Astrocyte (in vitro differentiated cells and primary cell): ENCODE data around the gene DUSP16. TPM values are rescaled to one million over a fixed set of nuclear protein-coding genes. Genes with fewer than 3 reads are reported as not detected.
"Not testable (repeated sequence)": the region's sequence is repeated elsewhere in the genome, so short reads cannot be mapped to it uniquely, and the experiment has no call there.

Experiments used
- DNase-seq: peaks from one replicate; pipeline ENCODE4 v3.0.0-alpha.2; 2010; ENCODE audit warnings: low read depth
- FAIRE-seq: peaks from 2 replicates; lab custom pipeline; 2011; peaks lifted over from hg19 to GRCh38; lab: Jason Lieb, UNC
- H2AFZ ChIP-seq: 2 replicates; pipeline ENCODE4 v1.6.0; 2012; ENCODE audit warnings: low read depth, low read length, inconsistent platforms
- H3K27ac ChIP-seq: 2 replicates; pipeline ENCODE4 v1.5.1; 2011; ENCODE audit warnings: low read depth, low read length, inconsistent platforms
- H3K27me3 ChIP-seq: 2 replicates; pipeline ENCODE4 v1.6.0; 2011; ENCODE audit warnings: low read length, inconsistent platforms; ENCODE audit not compliant: insufficient read depth
- H3K36me3 ChIP-seq: 2 replicates; pipeline ENCODE4 v1.5.1; 2011; ENCODE audit warnings: low read length, inconsistent platforms; ENCODE audit not compliant: insufficient read depth
- H3K4me1 ChIP-seq: 2 replicates; pipeline ENCODE4 v1.5.1; 2011; ENCODE audit warnings: low read length, inconsistent platforms; ENCODE audit not compliant: insufficient read depth
- H3K4me2 ChIP-seq: 2 replicates; pipeline ENCODE4 v1.6.0; 2012; ENCODE audit warnings: low read length, inconsistent platforms
- H3K4me3 ChIP-seq: 2 replicates; pipeline ENCODE4 v1.5.1; 2011; ENCODE audit warnings: low read depth, mild to moderate bottlenecking, low read length, inconsistent platforms; ENCODE audit not compliant: insufficient read depth
- H3K79me2 ChIP-seq: 2 replicates; pipeline ENCODE4 v1.6.0; 2012; ENCODE audit warnings: mild to moderate bottlenecking, low read length, inconsistent platforms; ENCODE audit not compliant: insufficient read depth
- H3K9ac ChIP-seq: 2 replicates; pipeline ENCODE4 v1.6.0; 2012; ENCODE audit warnings: mild to moderate bottlenecking, low read length, inconsistent platforms
- H3K9me3 ChIP-seq: 2 replicates; pipeline ENCODE4 v1.5.1; 2012; ENCODE audit warnings: low read depth, mild to moderate bottlenecking, low read length, inconsistent platforms; ENCODE audit not compliant: insufficient read depth
- H4K20me1 ChIP-seq: 2 replicates; pipeline ENCODE4 v1.6.0; 2012; ENCODE audit warnings: low read length, inconsistent platforms; ENCODE audit not compliant: insufficient read depth
- H3K27ac Mint-ChIP-seq: one replicate; pipeline ENCODE4 v1.8.0; 2021; ENCODE audit warnings: mild to moderate bottlenecking, mixed read lengths; ENCODE audit not compliant: unreplicated experiment
- H3K27me3 Mint-ChIP-seq: one replicate; pipeline ENCODE4 v1.8.0; 2021; ENCODE audit warnings: low read depth, mixed read lengths; ENCODE audit not compliant: unreplicated experiment
- H3K36me3 Mint-ChIP-seq: one replicate; pipeline ENCODE4 v1.8.0; 2021; ENCODE audit warnings: low read depth, mixed read lengths; ENCODE audit not compliant: unreplicated experiment
- H3K4me1 Mint-ChIP-seq: one replicate; pipeline ENCODE4 v1.8.0; 2021; ENCODE audit warnings: low read depth, mixed read lengths; ENCODE audit not compliant: unreplicated experiment
- H3K4me3 Mint-ChIP-seq: one replicate; pipeline ENCODE4 v1.8.0; 2021; ENCODE audit warnings: mild to moderate bottlenecking, moderate library complexity, mixed read lengths; ENCODE audit not compliant: unreplicated experiment
- H3K9me3 Mint-ChIP-seq: one replicate; pipeline ENCODE4 v1.8.0; 2021; ENCODE audit warnings: mild to moderate bottlenecking, mixed read lengths; ENCODE audit not compliant: unreplicated experiment
- CTCF ChIP-seq: IDR thresholded peaks from 2 replicates; pipeline ENCODE4 v1.5.1; 2011; ENCODE audit warnings: low read depth, mild to moderate bottlenecking, inconsistent platforms, low read length, moderate library complexity; ENCODE audit not compliant: insufficient read depth
- EZH2 ChIP-seq: IDR thresholded peaks from 2 replicates; pipeline ENCODE4 v1.6.1; 2012; ENCODE audit warnings: mild to moderate bottlenecking, low read length, inconsistent platforms; ENCODE audit not compliant: insufficient read depth
- total RNA-seq: library from RNA; stranded (reverse); gene quantifications from 2 replicates; pipeline ENCODE4 v1.2.1, GENCODE V29; 2021

Gene DUSP16
- total RNA-seq, 1 donor from 2014 or later, result 24.2 TPM

- H3K9me3 Mint-ChIP-seq, result no peaks in the 10 kb centered on the region
- Histone ChIP-seq H3K79me2 (peaks cover 10% of the 10 kb centered on the region), H3K27me3 (no peaks in the 10 kb centered on the region), H2AFZ (no peak overlapping the region), H3K27ac (no peak overlapping the region), H4K20me1 (peaks cover 26% of the 10 kb centered on the region), H3K9ac (no peak overlapping the region), H3K4me2 (no peak overlapping the region), H3K36me3 (peaks cover 6% of the 10 kb centered on the region), H3K4me1 (peaks cover 9% of the 10 kb centered on the region), H3K4me3 (no peak overlapping the region), H3K9me3 (no peaks in the 10 kb centered on the region)
- H3K4me3 Mint-ChIP-seq, result no peak overlapping the region
- H3K36me3 Mint-ChIP-seq, result peaks cover 3% of the 10 kb centered on the region
- FAIRE-seq (no peak), DNase-seq (no peak)
- TF ChIP-seq EZH2 (no peak), CTCF (no peak)
- no peaks in the 10 kb centered on the region for H3K27me3 Mint-ChIP-seq
- H3K27ac Mint-ChIP-seq, result no peak overlapping the region
- H3K4me1 Mint-ChIP-seq, result peaks cover 22% of the 10 kb centered on the region
Observed at GRCh38 chr12:12523229-12523628, 39.4 kb downstream of the DUSP16 start.

GRCh38 chr12:12522657-12523056 lies 40.0 kb downstream of the DUSP16 start:
- not testable (repeated sequence) for H3K4me2 ChIP-seq, H3K27me3 ChIP-seq, H3K4me3 ChIP-seq, H3K27ac Mint-ChIP-seq, H3K4me1 ChIP-seq, H3K9ac ChIP-seq, H3K27ac ChIP-seq, FAIRE-seq, H3K79me2 ChIP-seq, H3K27me3 Mint-ChIP-seq, H3K9me3 ChIP-seq, H3K36me3 ChIP-seq, H3K4me3 Mint-ChIP-seq, H3K9me3 Mint-ChIP-seq, H2AFZ ChIP-seq, H3K36me3 Mint-ChIP-seq, DNase-seq
- peaks cover 20% of the 10 kb centered on the region for H4K20me1 ChIP-seq
- peaks cover 24% of the 10 kb centered on the region for H3K4me1 Mint-ChIP-seq

GRCh38 chr12:12521888-12522287 lies 40.8 kb downstream of the DUSP16 start:
- H3K4me2 ChIP-seq, result no peak overlapping the region
- Mint-ChIP-seq H3K9me3 (no peaks in the 10 kb centered on the region), H3K4me1 (peaks cover 25% of the 10 kb centered on the region), H3K27me3 (no peaks in the 10 kb centered on the region), H3K27ac (no peak overlapping the region), H3K36me3 (peaks cover 6% of the 10 kb centered on the region), H3K4me3 (no peak overlapping the region)
- peaks cover 6% of the 10 kb centered on the region for H3K36me3 ChIP-seq
- peaks cover 18% of the 10 kb centered on the region for H4K20me1 ChIP-seq
- peaks cover 9% of the 10 kb centered on the region for H3K4me1 ChIP-seq
- H3K79me2 ChIP-seq, result peaks cover 7% of the 10 kb centered on the region
- no peaks in the 10 kb centered on the region for H3K9me3 ChIP-seq
- no peak overlapping the region for H3K27ac ChIP-seq
- no peak overlapping the region for H3K4me3 ChIP-seq
- DNase-seq (no peak), FAIRE-seq (no peak)
- no peak overlapping the region for H2AFZ ChIP-seq
- TF ChIP-seq CTCF, result no peak
- no peak for TF ChIP-seq EZH2
- H3K27me3 ChIP-seq, result no peaks in the 10 kb centered on the region
- no peak overlapping the region for H3K9ac ChIP-seq
